Cardiac fibroblast (primary cell): ENCODE measurements around the gene INPP4A.
A peak's percentile ranks its signal among the peaks of the same experiment; 100 is the strongest.

Source experiments
- DNase-seq, 2 donors: peaks; one replicate each; pipeline versions ENCODE4 v3.0.0 to v3.0.0-alpha.2; 2010; ENCODE audit warnings: low read depth in 2 of 2
- H3K4me3 ChIP-seq, 2 donors: replicated peaks in 1 of 2; 1 replicate in 1 of 2; 2 replicates in 1 of 2; pipeline ENCODE4 v1.5.1; 2011; ENCODE audit warnings: low read depth in 2 of 2, low read length in 2 of 2, mild to moderate bottlenecking in 2 of 2, moderate library complexity in 1 of 2
- CTCF ChIP-seq: IDR thresholded peaks from one replicate; pipeline ENCODE4 v1.5.1; 2011; ENCODE audit warnings: low read depth, mild to moderate bottlenecking, low read length, inconsistent platforms

Gene INPP4A

GRCh38 chr2:98460573-98461497 lies 16.2 kb downstream of the INPP4A start:
- DNase-seq = no peak
- H3K4me3 ChIP-seq = no peak overlapping the region
- no peak for TF ChIP-seq CTCF

- no peak for TF ChIP-seq CTCF
- peak; percentile 11 to 18 for DNase-seq
- H3K4me3 ChIP-seq = no peak overlapping the region
Observed at GRCh38 chr2:98461498-98462049, 16.9 kb downstream of the INPP4A start.

GRCh38 chr2:98463081-98463481 lies 18.4 kb downstream of the INPP4A start:
- no peak for TF ChIP-seq CTCF
- H3K4me3 ChIP-seq = no peak overlapping the region
- no peak for DNase-seq

- no peak for TF ChIP-seq CTCF
- no peak for DNase-seq
- H3K4me3 ChIP-seq = no peak overlapping the region
Observed at GRCh38 chr2:98463551-98463971, 18.9 kb downstream of the INPP4A start.

GRCh38 chr2:98463988-98464771 lies 19.5 kb downstream of the INPP4A start:
- no peak for DNase-seq
- no peak for TF ChIP-seq CTCF
- no peak overlapping the region for H3K4me3 ChIP-seq

- DNase-seq = no peak
- no peak overlapping the region for H3K4me3 ChIP-seq
- TF ChIP-seq CTCF = no peak
Observed at GRCh38 chr2:98464772-98465310, 20.2 kb downstream of the INPP4A start.
